ENCODE measurements around the gene PEPD.

The PEPD gene

DNA sequence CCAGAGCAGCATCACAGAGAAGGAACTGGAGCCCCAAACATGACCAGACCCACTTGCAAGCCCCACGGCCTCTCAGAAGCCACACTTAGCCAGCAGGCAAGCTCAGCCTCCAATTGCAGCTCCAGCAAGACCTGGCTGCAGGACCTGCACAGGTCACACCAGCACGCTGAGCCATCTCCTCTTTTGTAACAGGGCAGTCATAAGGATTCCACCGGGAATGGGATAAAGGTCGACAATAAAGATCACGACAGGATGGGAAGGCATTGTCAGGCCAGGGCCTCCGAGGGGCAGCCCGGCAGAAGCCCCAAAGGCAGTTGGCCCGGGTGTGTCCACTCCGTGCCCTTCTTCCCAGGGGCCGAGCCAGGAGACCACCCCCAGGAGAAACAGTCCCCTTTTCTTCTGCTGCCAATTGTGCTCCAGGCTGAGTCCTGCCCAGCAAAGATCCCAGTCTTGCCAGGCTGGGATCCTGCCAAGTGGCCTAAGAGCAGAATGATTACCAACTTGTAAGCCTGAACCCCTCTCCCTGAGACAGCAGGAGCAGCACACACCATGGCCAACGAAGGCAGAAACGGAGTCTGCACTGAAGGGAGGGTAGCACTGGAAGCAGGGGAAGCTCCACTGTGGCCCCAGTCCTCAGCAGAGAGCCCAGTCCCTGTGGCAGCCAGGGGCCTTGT, 12.5 kb downstream of the PEPD start:
- TF ChIP-seq SIN3A (IDR thresholded peaks at IDR 0.05; ENCODE audit: borderline replicate concordance, insufficient read depth, low read length), result no peak
- no peak for TF ChIP-seq TAF1 (IDR thresholded peaks at IDR 0.05; ENCODE audit: borderline replicate concordance, insufficient read depth, low read length)
- TF ChIP-seq, protein P1, sequence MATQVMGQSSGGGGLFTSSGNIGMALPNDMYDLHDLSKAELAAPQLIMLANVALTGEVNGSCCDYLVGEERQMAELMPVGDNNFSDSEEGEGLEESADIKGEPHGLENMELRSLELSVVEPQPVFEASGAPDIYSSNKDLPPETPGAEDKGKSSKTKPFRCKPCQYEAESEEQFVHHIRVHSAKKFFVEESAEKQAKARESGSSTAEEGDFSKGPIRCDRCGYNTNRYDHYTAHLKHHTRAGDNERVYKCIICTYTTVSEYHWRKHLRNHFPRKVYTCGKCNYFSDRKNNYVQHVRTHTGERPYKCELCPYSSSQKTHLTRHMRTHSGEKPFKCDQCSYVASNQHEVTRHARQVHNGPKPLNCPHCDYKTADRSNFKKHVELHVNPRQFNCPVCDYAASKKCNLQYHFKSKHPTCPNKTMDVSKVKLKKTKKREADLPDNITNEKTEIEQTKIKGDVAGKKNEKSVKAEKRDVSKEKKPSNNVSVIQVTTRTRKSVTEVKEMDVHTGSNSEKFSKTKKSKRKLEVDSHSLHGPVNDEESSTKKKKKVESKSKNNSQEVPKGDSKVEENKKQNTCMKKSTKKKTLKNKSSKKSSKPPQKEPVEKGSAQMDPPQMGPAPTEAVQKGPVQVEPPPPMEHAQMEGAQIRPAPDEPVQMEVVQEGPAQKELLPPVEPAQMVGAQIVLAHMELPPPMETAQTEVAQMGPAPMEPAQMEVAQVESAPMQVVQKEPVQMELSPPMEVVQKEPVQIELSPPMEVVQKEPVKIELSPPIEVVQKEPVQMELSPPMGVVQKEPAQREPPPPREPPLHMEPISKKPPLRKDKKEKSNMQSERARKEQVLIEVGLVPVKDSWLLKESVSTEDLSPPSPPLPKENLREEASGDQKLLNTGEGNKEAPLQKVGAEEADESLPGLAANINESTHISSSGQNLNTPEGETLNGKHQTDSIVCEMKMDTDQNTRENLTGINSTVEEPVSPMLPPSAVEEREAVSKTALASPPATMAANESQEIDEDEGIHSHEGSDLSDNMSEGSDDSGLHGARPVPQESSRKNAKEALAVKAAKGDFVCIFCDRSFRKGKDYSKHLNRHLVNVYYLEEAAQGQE (IDR thresholded peaks at IDR 0.05; ENCODE audit: insufficient read depth in 1 of 2, low read depth in 2 of 2, low read length in 2 of 2), result no peak
- no peak for TF ChIP-seq FOXP2 (optimal IDR thresholded peaks at IDR 0.05; ENCODE audit: borderline replicate concordance, extremely low read depth, extremely low read length, insufficient read depth)
- no peak for TF ChIP-seq POLR2AphosphoS5 (IDR thresholded peaks at IDR 0.05; ENCODE audit: low read depth, low read length)

DNA sequence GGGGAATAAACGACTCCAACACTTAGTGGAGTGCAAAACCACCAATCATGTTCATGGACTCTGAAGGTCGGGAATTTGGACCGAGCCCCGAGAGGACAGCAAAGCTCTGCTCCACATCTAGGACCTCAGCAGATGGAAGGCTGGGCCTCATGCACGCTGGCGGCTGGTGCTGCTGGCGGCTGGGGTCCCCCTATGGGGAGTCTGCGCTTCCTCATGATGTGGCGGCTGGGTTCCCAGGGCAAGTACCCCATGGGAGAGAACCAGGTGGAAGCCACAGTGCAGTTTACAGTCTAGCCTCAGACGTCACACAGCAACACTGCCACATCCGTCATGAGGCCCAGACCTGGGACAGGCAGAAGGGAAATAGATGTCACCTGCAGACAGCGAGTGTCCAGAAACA, 13.2 kb downstream of the PEPD start:
- no peak for TF ChIP-seq POLR2AphosphoS5 (IDR thresholded peaks at IDR 0.05; ENCODE audit: low read depth, low read length)
- TF ChIP-seq, protein P1 (IDR thresholded peaks at IDR 0.05; ENCODE audit: insufficient read depth in 1 of 2, low read depth in 2 of 2, low read length in 2 of 2), result no peak
- no peak for TF ChIP-seq TAF1 (IDR thresholded peaks at IDR 0.05; ENCODE audit: borderline replicate concordance, insufficient read depth, low read length)

DNA sequence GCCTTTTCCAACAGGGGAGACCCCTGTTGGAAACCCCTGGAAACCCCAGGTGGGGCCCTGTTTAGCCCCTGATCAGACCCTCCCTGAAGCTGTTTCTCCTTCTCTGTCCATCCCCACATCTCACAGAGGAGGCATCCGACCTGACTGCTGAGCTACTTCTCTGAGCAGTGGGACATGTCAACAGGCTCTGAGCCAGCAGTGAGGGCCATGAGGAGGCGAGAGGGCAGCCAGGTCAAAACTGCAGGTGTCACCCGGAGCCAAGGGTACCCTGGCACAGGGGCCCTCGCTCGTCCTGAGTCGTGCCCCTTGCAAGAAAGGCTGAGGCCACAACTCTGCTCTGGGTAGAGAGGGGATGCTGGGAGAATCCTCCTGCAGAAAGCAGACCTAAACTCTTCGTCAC, 13.6 kb downstream of the PEPD start:
- TF ChIP-seq TAF1 (IDR thresholded peaks at IDR 0.05; ENCODE audit: borderline replicate concordance, insufficient read depth, low read length) (no peak), POLR2AphosphoS5 (IDR thresholded peaks at IDR 0.05; ENCODE audit: low read depth, low read length) (no peak)

DNA sequence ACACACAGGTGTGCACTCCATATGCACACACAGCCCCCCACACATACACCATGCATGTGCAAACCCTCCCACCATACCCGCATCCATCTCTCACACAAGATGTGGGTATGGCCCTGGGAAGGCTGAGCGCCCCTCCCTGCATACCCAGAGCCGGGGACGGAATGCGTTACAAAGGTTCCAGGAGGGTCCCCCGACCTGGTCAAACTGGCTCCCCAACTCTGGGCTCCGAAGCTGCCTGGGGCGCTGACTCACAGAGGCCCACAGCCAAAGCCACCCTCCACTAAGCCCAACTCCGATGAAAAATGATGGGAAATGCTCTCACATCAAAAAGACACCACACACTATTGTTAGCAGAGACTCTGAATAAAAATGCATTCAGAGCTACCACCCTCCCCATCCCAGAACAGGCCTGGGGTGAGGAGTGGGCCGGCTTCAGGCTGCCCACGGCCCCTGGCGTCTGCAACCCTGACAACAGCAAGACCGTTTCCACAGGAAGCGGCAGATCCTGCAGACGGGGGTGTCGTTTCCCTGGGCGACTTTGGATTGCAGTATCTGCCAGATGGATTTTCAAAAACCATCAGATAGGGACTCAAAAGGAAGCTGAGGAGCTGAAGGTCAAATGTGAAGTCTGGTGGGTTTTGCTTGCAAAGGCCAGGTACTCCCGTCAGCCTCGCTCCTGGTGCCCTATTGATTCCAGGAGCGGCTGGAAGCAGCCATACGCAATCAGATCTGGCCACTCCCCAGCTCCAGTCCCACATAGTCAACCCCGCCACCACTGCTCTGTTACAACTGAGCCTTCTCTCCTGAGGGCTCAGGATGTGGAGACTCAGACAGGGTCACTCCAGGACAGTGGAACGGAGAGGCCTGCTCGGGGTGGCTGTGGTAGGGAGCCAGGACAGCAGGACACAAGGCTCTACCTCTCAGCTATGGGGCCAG, 14.3 kb downstream of the PEPD start:
- TF ChIP-seq FOXP2 (optimal IDR thresholded peaks at IDR 0.05; ENCODE audit: borderline replicate concordance, extremely low read depth, extremely low read length, insufficient read depth) (no peak), POLR2AphosphoS5 (IDR thresholded peaks at IDR 0.05; ENCODE audit: low read depth, low read length) (no peak), SIN3A (IDR thresholded peaks at IDR 0.05; ENCODE audit: borderline replicate concordance, insufficient read depth, low read length) (no peak), TAF1 (IDR thresholded peaks at IDR 0.05; ENCODE audit: borderline replicate concordance, insufficient read depth, low read length) (no peak)
- TF ChIP-seq, protein P1 (IDR thresholded peaks at IDR 0.05; ENCODE audit: insufficient read depth in 1 of 2, low read depth in 2 of 2, low read length in 2 of 2), result no peak

DNA sequence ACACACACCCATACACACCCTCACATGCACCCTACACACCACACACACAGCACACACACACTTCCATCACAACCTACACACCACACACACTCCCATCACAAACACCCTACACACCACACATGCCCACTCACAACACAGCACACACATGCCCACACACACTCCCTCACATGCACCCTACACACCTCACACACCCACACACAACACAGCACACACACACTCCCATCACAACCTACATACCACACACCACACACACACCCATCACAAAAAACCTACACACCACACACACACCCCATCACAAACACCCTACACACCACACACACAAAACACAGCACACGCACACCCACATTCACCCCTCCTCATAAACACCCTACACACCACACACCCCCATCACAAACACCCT, 15.1 kb downstream of the PEPD start:
- no peak for TF ChIP-seq TAF1 (IDR thresholded peaks at IDR 0.05; ENCODE audit: borderline replicate concordance, insufficient read depth, low read length)
- TF ChIP-seq POLR2AphosphoS5 (IDR thresholded peaks at IDR 0.05; ENCODE audit: low read depth, low read length), result no peak
- TF ChIP-seq, protein P1 (IDR thresholded peaks at IDR 0.05; ENCODE audit: insufficient read depth in 1 of 2, low read depth in 2 of 2, low read length in 2 of 2), result no peak

All from PFSK-1 (cell line).